Measurements from ENCODE around the gene CCDC126. TPM values are rescaled to one million over a fixed set of nuclear protein-coding genes. Genes with fewer than 3 reads are reported as not detected.

The CCDC126 gene
- total and polyA plus RNA-seq, 2 of the 8 experiments (the other 6 are each of a cell fraction or from before 2014, with no cell fraction given) = 1.4 to 5.3 TPM

DNA sequence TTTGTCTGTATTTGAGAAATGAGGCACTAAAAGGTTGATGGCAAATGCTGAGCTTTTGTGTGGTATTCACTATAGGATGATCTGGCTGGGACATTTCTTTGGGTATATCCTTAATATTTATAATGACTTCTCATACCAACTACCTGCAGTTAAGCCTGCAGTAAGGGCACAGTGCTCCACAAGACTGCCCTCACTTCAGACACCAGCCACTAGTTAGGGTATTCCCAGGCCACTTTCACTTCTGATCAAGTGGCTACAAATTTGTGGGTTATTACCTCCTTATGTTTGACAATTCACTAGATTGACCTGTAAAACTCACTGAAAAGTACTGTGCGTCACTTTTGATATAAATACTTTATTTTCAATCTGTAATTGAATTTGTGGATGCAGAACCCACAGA, 20.3 kb downstream of the CCDC126 start (continued):
- TF ChIP-seq, protein P1, sequence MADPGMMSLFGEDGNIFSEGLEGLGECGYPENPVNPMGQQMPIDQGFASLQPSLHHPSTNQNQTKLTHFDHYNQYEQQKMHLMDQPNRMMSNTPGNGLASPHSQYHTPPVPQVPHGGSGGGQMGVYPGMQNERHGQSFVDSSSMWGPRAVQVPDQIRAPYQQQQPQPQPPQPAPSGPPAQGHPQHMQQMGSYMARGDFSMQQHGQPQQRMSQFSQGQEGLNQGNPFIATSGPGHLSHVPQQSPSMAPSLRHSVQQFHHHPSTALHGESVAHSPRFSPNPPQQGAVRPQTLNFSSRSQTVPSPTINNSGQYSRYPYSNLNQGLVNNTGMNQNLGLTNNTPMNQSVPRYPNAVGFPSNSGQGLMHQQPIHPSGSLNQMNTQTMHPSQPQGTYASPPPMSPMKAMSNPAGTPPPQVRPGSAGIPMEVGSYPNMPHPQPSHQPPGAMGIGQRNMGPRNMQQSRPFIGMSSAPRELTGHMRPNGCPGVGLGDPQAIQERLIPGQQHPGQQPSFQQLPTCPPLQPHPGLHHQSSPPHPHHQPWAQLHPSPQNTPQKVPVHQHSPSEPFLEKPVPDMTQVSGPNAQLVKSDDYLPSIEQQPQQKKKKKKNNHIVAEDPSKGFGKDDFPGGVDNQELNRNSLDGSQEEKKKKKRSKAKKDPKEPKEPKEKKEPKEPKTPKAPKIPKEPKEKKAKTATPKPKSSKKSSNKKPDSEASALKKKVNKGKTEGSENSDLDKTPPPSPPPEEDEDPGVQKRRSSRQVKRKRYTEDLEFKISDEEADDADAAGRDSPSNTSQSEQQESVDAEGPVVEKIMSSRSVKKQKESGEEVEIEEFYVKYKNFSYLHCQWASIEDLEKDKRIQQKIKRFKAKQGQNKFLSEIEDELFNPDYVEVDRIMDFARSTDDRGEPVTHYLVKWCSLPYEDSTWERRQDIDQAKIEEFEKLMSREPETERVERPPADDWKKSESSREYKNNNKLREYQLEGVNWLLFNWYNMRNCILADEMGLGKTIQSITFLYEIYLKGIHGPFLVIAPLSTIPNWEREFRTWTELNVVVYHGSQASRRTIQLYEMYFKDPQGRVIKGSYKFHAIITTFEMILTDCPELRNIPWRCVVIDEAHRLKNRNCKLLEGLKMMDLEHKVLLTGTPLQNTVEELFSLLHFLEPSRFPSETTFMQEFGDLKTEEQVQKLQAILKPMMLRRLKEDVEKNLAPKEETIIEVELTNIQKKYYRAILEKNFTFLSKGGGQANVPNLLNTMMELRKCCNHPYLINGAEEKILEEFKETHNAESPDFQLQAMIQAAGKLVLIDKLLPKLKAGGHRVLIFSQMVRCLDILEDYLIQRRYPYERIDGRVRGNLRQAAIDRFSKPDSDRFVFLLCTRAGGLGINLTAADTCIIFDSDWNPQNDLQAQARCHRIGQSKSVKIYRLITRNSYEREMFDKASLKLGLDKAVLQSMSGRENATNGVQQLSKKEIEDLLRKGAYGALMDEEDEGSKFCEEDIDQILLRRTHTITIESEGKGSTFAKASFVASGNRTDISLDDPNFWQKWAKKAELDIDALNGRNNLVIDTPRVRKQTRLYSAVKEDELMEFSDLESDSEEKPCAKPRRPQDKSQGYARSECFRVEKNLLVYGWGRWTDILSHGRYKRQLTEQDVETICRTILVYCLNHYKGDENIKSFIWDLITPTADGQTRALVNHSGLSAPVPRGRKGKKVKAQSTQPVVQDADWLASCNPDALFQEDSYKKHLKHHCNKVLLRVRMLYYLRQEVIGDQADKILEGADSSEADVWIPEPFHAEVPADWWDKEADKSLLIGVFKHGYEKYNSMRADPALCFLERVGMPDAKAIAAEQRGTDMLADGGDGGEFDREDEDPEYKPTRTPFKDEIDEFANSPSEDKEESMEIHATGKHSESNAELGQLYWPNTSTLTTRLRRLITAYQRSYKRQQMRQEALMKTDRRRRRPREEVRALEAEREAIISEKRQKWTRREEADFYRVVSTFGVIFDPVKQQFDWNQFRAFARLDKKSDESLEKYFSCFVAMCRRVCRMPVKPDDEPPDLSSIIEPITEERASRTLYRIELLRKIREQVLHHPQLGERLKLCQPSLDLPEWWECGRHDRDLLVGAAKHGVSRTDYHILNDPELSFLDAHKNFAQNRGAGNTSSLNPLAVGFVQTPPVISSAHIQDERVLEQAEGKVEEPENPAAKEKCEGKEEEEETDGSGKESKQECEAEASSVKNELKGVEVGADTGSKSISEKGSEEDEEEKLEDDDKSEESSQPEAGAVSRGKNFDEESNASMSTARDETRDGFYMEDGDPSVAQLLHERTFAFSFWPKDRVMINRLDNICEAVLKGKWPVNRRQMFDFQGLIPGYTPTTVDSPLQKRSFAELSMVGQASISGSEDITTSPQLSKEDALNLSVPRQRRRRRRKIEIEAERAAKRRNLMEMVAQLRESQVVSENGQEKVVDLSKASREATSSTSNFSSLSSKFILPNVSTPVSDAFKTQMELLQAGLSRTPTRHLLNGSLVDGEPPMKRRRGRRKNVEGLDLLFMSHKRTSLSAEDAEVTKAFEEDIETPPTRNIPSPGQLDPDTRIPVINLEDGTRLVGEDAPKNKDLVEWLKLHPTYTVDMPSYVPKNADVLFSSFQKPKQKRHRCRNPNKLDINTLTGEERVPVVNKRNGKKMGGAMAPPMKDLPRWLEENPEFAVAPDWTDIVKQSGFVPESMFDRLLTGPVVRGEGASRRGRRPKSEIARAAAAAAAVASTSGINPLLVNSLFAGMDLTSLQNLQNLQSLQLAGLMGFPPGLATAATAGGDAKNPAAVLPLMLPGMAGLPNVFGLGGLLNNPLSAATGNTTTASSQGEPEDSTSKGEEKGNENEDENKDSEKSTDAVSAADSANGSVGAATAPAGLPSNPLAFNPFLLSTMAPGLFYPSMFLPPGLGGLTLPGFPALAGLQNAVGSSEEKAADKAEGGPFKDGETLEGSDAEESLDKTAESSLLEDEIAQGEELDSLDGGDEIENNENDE (IDR thresholded peaks at IDR 0.05; ENCODE audit: insufficient replicate concordance, low read length) = no peak
- no peak for TF ChIP-seq MAFK (IDR thresholded peaks at IDR 0.05; ENCODE audit: low read depth, low read length)
- no peak for TF ChIP-seq CTBP2 (IDR thresholded peaks at IDR 0.05; ENCODE audit: borderline replicate concordance, insufficient read depth, insufficient read length, low read length)
- TF ChIP-seq NRF1 (IDR thresholded peaks at IDR 0.05; ENCODE audit: low read depth, low read length) = no peak
- TF ChIP-seq GTF2F1 (IDR thresholded peaks at IDR 0.05; ENCODE audit: borderline replicate concordance, low read depth, low read length) = no peak
